ENCODE measurements around the gene PRRT3.

The PRRT3 gene

DNA sequence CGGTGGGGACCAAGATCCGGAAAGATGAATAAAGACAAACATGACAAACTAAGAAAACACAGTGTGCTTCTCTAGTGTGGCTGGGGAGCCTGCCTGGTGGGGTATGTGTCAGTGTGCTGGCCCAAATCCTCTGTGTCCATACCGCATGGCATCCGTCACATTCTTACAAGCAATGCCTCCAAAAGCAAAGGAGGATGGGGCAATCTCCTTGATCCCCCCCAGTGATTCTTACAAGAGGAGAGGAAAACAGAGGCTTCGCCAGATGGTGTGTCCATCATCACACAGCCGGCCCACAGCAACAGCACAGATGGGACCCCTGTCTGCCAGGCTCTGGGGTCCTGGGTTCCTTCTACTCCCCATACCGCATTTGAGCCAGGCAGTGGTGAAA lies 35.9 kb downstream of the PRRT3 start:
- H3K79me2 ChIP-seq (ENCODE audit: insufficient read depth, low read length), result no peaks in the 10 kb centered on the region
- H3K27me3 ChIP-seq (ENCODE audit: insufficient read depth, low read length), result no peaks in the 10 kb centered on the region
- H3K36me3 ChIP-seq (ENCODE audit: insufficient read depth, low read length), result no peaks in the 10 kb centered on the region
- H3K9me2 ChIP-seq (ENCODE audit: low read depth, low read length), result no peaks in the 10 kb centered on the region
- TF ChIP-seq EZH2 (IDR thresholded peaks at IDR 0.05; ENCODE audit: borderline replicate concordance, low read length), result no peak
- TF ChIP-seq, protein P1, sequence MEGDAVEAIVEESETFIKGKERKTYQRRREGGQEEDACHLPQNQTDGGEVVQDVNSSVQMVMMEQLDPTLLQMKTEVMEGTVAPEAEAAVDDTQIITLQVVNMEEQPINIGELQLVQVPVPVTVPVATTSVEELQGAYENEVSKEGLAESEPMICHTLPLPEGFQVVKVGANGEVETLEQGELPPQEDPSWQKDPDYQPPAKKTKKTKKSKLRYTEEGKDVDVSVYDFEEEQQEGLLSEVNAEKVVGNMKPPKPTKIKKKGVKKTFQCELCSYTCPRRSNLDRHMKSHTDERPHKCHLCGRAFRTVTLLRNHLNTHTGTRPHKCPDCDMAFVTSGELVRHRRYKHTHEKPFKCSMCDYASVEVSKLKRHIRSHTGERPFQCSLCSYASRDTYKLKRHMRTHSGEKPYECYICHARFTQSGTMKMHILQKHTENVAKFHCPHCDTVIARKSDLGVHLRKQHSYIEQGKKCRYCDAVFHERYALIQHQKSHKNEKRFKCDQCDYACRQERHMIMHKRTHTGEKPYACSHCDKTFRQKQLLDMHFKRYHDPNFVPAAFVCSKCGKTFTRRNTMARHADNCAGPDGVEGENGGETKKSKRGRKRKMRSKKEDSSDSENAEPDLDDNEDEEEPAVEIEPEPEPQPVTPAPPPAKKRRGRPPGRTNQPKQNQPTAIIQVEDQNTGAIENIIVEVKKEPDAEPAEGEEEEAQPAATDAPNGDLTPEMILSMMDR (IDR thresholded peaks at IDR 0.05; ENCODE audit: low read length), result no peak
- no peak overlapping the region for H3K4me2 ChIP-seq (ENCODE audit: low read length)
- H3K4me1 ChIP-seq (ENCODE audit: insufficient read depth, low read length, severe bottlenecking), result no peaks in the 10 kb centered on the region
- no peak overlapping the region for H3K4me3 ChIP-seq (ENCODE audit: low read depth, low read length, poor library complexity, severe bottlenecking)
- H3K9ac ChIP-seq (ENCODE audit: low read length), result no peak overlapping the region
- no peaks in the 10 kb centered on the region for H3K9me3 ChIP-seq (ENCODE audit: low read length)
- no peak overlapping the region for H2AFZ ChIP-seq (ENCODE audit: low read length)
- no peaks in the 10 kb centered on the region for H4K20me1 ChIP-seq (ENCODE audit: insufficient read depth, low read length)
- H3K27ac ChIP-seq (ENCODE audit: low read depth, low read length, poor library complexity, severe bottlenecking), result no peak overlapping the region
- no peaks in the 10 kb centered on the region for H3F3A ChIP-seq (ENCODE audit: insufficient read depth, low read length)

DNA sequence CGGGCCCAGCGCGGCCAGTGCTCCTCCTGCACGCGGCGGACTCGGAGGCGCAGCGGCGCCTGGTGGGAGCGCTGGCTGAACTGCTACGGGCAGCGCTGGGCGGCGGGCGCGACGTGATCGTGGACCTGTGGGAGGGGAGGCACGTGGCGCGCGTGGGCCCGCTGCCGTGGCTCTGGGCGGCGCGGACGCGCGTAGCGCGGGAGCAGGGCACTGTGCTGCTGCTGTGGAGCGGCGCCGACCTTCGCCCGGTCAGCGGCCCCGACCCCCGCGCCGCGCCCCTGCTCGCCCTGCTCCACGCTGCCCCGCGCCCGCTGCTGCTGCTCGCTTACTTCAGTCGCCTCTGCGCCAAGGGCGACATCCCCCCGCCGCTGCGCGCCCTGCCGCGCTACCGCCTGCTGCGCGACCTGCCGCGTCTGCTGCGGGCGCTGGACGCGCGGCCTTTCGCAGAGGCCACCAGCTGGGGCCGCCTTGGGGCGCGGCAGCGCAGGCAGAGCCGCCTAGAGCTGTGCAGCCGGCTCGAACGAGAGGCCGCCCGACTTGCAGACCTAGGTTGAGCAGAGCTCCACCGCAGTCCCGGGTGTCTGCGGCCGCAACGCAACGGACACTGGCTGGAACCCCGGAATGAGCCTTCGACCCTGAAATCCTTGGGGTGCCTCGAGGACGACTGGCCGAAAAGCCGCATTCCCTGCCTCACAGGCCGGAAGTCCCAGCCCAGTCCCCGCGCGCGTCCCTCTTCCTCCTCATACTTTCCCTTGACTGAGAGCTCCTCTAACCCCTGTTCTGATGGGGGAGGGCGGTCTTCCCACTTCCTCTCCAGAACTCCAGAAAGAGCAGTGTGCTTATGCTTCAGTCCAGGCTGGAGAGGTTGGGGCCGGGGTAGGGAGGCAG lies 36.7 kb downstream of the PRRT3 start:
- Histone ChIP-seq H3K4me1 (ENCODE audit: insufficient read depth, low read length, severe bottlenecking) (no peaks in the 10 kb centered on the region), H2AFZ (ENCODE audit: low read length) (no peak overlapping the region)

DNA sequence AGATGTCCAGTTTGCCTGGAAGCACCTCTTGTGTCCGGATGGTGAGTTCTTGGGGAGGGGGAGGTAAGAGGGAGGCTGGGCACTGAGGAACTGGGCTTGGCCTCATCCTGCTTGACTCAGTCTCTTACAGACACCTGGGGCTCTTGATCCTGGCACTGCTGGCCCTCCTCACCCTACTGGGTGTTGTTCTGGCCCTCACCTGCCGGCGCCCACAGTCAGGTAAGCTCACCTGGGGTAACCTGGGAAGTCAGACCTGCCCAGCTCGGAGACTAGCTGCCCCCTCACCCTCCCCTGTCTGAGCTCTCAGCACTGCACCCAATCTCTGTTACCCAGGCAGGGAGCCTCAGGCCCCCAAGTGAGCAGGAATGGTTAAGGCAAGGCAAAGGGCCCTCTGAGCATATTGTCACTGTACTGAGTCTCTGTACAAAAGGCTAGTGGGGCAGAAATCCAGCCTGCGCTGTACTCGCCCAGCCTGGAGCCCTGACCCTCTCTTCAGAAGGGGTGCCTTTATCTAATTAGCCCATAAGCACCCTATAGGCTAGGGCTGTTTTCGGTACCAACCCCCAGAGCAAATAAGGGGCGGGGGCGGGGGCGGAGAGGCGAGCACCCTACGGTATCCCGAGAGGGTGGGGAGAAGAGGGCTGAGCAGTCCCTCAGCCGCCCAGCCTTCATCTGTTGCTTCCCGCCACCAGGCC lies 37.5 kb downstream of the PRRT3 start:
- no peaks in the 10 kb centered on the region for H4K20me1 ChIP-seq (ENCODE audit: insufficient read depth, low read length)
- no peaks in the 10 kb centered on the region for H3K9me3 ChIP-seq (ENCODE audit: low read length)
- H3K4me3 ChIP-seq (ENCODE audit: low read depth, low read length, poor library complexity, severe bottlenecking), result no peak overlapping the region
- H3K4me1 ChIP-seq (ENCODE audit: insufficient read depth, low read length, severe bottlenecking), result no peaks in the 10 kb centered on the region
- no peaks in the 10 kb centered on the region for H3F3A ChIP-seq (ENCODE audit: insufficient read depth, low read length)
- H2AFZ ChIP-seq (ENCODE audit: low read length), result no peak overlapping the region
- H3K9me2 ChIP-seq (ENCODE audit: low read depth, low read length), result no peaks in the 10 kb centered on the region
- TF ChIP-seq, protein P1 (IDR thresholded peaks at IDR 0.05; ENCODE audit: low read length), result no peak
- no peak for TF ChIP-seq EZH2 (IDR thresholded peaks at IDR 0.05; ENCODE audit: borderline replicate concordance, low read length)
- H3K79me2 ChIP-seq (ENCODE audit: insufficient read depth, low read length), result no peaks in the 10 kb centered on the region
- H3K9ac ChIP-seq (ENCODE audit: low read length), result no peak overlapping the region
- peak overlapping the region; percentile 38; the same call in 1 of the 2 replicates for H3K4me2 ChIP-seq (ENCODE audit: low read length)
- H3K36me3 ChIP-seq (ENCODE audit: insufficient read depth, low read length), result no peaks in the 10 kb centered on the region
- no peaks in the 10 kb centered on the region for H3K27me3 ChIP-seq (ENCODE audit: insufficient read depth, low read length)
- H3K27ac ChIP-seq (ENCODE audit: low read depth, low read length, poor library complexity, severe bottlenecking), result no peak overlapping the region

More for the DNA sequence above, 36.7 kb downstream of the PRRT3 start:
- TF ChIP-seq, protein P1 (IDR thresholded peaks at IDR 0.05; ENCODE audit: low read length), result no peak
- no peak for TF ChIP-seq EZH2 (IDR thresholded peaks at IDR 0.05; ENCODE audit: borderline replicate concordance, low read length)
- no peak overlapping the region for H3K9ac ChIP-seq (ENCODE audit: low read length)
- H3K4me2 ChIP-seq (ENCODE audit: low read length), result peak overlapping the region; percentile 38; the same call in 1 of the 2 replicates
- H3K9me3 ChIP-seq (ENCODE audit: low read length), result no peaks in the 10 kb centered on the region
- H3F3A ChIP-seq (ENCODE audit: insufficient read depth, low read length), result no peaks in the 10 kb centered on the region
- peak overlapping the region; percentile 25 for H3K4me3 ChIP-seq (ENCODE audit: low read depth, low read length, poor library complexity, severe bottlenecking)
- H3K27ac ChIP-seq (ENCODE audit: low read depth, low read length, poor library complexity, severe bottlenecking), result no peak overlapping the region
- H3K36me3 ChIP-seq (ENCODE audit: insufficient read depth, low read length), result no peaks in the 10 kb centered on the region
- no peaks in the 10 kb centered on the region for H4K20me1 ChIP-seq (ENCODE audit: insufficient read depth, low read length)
- no peaks in the 10 kb centered on the region for H3K79me2 ChIP-seq (ENCODE audit: insufficient read depth, low read length)
- H3K27me3 ChIP-seq (ENCODE audit: insufficient read depth, low read length), result no peaks in the 10 kb centered on the region
- no peaks in the 10 kb centered on the region for H3K9me2 ChIP-seq (ENCODE audit: low read depth, low read length)

Data from OCI-LY1 (cell line).